Testis (tissue), 2 donors: ENCODE measurements around the gene OTOP3.

ENCODE experiments used
- POLR2A ChIP-seq: fragments of 450-650 bp; IDR thresholded peaks from one replicate; pipeline ENCODE4 v1.6.1; 2017; ENCODE audit warnings: antibody characterized with exemption, mild to moderate bottlenecking, moderate library complexity
- TF ChIP-seq, protein P1 (sequence below), 3 experiments: fragments of 450-650 bp in 2 of 3; fragments of 200-600 bp in 1 of 3; sonication (generic) in 1 of 3; IDR thresholded peaks; one replicate each; pipeline ENCODE4 v1.5.1; 2016 to 2019; ENCODE audit warnings: antibody characterized with exemption in 3 of 3, mild to moderate bottlenecking in 2 of 3, moderate library complexity in 1 of 3

DNA sequence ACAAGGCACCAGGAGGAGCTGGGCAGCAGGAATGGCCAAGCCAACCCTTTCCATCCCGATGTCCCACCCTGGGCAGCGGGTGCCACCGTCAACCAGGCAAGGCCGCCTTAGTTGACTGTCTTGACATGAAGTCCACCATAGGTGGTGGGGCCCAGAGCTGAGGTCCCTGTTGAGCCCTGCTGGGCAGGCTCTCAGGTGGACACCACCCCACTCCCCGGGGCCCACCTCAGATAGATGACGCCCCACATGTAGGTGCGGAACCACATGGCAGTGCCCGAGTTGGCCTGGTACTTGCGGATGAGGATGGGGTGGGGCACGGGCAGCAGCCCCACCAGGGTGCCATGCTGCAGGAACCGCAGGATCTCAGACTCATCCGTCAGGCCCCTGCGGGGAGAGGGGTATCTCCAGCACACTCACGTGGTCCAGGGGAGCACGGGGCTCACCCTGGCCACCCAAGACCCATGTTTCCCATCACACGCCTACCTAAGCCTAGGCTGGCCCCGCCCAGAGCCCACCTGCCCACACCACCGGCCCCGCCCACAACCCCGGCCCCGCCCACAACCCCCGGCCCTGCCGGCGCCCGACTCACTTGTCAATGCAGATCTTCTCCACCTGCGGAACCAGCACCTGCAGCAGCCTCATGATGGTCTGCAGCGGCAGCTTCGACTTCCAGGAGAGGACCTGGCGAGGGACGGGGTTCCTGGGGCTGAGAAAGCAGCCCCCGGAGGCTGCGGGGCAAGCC is 16.2 kb downstream of the OTOP3 start:
- TF ChIP-seq, protein P1, sequence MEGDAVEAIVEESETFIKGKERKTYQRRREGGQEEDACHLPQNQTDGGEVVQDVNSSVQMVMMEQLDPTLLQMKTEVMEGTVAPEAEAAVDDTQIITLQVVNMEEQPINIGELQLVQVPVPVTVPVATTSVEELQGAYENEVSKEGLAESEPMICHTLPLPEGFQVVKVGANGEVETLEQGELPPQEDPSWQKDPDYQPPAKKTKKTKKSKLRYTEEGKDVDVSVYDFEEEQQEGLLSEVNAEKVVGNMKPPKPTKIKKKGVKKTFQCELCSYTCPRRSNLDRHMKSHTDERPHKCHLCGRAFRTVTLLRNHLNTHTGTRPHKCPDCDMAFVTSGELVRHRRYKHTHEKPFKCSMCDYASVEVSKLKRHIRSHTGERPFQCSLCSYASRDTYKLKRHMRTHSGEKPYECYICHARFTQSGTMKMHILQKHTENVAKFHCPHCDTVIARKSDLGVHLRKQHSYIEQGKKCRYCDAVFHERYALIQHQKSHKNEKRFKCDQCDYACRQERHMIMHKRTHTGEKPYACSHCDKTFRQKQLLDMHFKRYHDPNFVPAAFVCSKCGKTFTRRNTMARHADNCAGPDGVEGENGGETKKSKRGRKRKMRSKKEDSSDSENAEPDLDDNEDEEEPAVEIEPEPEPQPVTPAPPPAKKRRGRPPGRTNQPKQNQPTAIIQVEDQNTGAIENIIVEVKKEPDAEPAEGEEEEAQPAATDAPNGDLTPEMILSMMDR (IDR thresholded peaks at IDR 0.05) = no peak
- TF ChIP-seq POLR2A = no peak
